Measurements from ENCODE around the gene ARID4B. TPM values are rescaled to one million over a fixed set of nuclear protein-coding genes. Genes with fewer than 3 reads are reported as not detected.
"Not testable (repeated sequence)": the region's sequence is repeated elsewhere in the genome, so short reads cannot be mapped to it uniquely, and the experiment has no call there.

Gene ARID4B
- total and polyA plus RNA-seq, 8 donors = 29.0 to 57.9 (median 49.9) TPM

- H3K27ac ChIP-seq = no peak overlapping the region
- DNase-seq (no peak), ATAC-seq (no peak)
- no peaks in the 10 kb centered on the region for H3K27me3 ChIP-seq
- no peak for TF ChIP-seq CTCF (IDR thresholded peaks at IDR 0.05)
- intact Hi-C loops (cut with DNase I) = no loop called here
- H3K4me1 ChIP-seq = no peaks in the 10 kb centered on the region
- no peaks in the 10 kb centered on the region for H3K9me3 ChIP-seq
- peaks cover 0 to 70% of the 10 kb centered on the region in 2 donors for H3K36me3 ChIP-seq
- no peak overlapping the region for H3K4me3 ChIP-seq
These were observed 158.0 kb downstream of the ARID4B start for GRCh38 chr1:235169986-235170385.

DNA sequence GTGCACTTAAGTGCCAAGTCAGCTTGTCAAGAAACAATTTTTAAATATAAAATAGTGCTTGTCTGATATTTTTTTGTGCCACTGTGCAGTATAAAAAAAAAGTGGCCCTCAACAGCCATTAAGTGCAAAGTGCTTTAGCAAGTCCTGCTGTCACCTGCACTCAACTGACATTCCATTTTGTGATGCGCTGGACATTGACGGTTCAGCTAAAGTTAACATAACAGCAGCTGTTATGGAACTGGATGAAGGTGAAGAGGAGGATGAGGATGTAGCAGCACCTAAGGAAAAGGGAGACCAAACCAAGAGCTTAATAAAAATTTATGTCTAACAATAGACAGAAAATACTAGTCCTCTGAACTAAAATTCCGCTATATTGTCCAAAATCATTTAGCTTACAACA lies 159.6 kb downstream of the ARID4B start:
- H3K27ac ChIP-seq = no peak overlapping the region
- intact Hi-C loops (cut with DNase I) = no loop called here
- H3K36me3 ChIP-seq = peaks cover 0 to 55% of the 10 kb centered on the region in 2 donors
- no peaks in the 10 kb centered on the region for H3K27me3 ChIP-seq
- DNase-seq (no peak), ATAC-seq (no peak)
- no peaks in the 10 kb centered on the region for H3K9me3 ChIP-seq
- TF ChIP-seq CTCF (IDR thresholded peaks at IDR 0.05) = no peak
- H3K4me3 ChIP-seq = no peak overlapping the region
- no peaks in the 10 kb centered on the region for H3K4me1 ChIP-seq

DNA sequence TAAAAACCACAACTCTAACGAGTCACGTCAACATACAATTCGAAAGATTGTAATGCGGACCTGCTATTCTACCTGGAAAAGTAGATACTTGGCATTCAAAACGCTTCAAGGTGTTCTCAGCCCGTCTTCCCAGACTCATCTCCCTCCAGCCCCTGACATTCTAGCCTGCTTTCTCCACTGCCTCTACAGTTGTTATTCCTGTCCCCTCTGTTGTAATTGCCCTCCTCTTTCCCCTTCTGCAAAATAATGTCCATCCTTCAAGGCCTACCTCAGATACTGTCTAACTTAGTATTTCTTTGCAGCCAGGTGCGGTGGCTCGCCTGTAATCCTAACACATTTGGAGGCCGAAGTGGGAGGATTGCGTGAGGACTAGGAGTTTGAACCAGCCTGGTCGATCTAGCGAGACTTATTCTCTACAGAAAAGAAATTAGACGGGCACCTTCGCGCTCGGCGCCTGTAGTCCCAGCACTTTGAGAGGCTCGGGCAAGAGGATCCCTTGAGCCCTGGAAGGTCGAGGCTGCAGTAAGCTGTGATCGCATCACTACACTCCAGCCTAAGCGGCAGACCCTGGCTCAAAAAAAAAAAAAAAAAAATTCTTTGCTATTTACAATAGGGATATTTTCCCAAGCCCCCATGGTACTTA lies 166.2 kb downstream of the ARID4B start:
- intact Hi-C loops (cut with DNase I) = no loop called here
- no peak for DNase-seq
- Histone ChIP-seq H3K27me3 (no peaks in the 10 kb centered on the region), H3K4me3 (peak overlapping the region; percentile 60 to 83), H3K4me1 (peaks cover 0 to 40% of the 10 kb centered on the region in 2 donors), H3K9me3 (no peaks in the 10 kb centered on the region), H3K27ac (peak overlapping the region; percentile 85 to 95), H3K36me3 (peaks cover 0 to 31% of the 10 kb centered on the region in 2 donors)
- no peak for TF ChIP-seq CTCF (IDR thresholded peaks at IDR 0.05)
- peak; percentile 7 for ATAC-seq

DNA sequence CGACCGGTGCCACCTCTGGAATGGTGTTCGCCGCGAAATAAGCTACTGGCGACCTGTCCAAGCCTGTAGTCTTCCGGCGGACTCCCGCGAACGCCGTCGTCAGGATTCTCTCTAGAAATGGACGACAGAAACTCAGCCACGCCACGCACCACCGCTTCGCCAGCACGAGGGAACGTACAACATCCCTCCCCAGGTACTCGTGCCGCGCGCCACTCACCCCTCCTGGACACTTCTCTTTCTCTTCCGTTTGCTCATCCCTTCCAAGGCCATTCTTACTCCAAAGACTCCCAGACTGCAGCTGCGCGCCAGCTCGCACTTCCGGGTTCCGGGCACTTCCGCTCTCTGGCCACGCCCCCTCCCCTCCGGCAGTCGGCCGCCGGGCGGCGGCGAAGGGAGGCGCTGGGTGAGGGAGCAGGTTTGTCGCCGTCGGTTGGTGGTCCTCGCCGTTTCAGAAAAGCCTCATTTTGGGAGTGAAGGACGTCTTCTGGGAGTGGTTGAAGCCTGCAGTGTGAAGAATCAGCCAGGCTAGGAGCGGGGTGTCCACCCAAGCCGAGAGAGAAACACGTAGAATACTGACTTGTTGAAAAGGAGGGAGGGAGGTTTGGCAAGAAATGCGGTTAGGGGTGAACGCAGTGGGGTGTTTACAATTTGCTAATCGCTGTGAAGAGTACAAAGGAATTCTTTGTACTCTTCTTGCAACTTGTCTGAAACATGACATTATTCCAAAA lies 166.9 kb downstream of the ARID4B start, which contains the start of gene RBM34:
Gene RBM34 (minus strand): TSS at position 294 of the 728 bp plus-strand sequence. CDS start 24 bp downstream, at position 270.
- Histone ChIP-seq H3K4me3 (peak within 1 kb of the TSS; percentile 60 to 83), H3K27me3 (no peaks in the 10 kb centered on the region), H3K9me3 (no peaks in the 10 kb centered on the region), H3K36me3 (peaks cover 0 to 38% of the 10 kb centered on the region in 2 donors), H3K27ac (peak within 1 kb of the TSS; percentile 85 to 95), H3K4me1 (peaks cover 0 to 42% of the 10 kb centered on the region in 2 donors)
- ATAC-seq (peak; percentile 99), DNase-seq (peak; percentile 91 to 99 (median 94))
- TF ChIP-seq CTCF (IDR thresholded peaks at IDR 0.05) = peak in 1 of 2 donors; percentile 44
- intact Hi-C loops (cut with DNase I) = no loop called here

DNA sequence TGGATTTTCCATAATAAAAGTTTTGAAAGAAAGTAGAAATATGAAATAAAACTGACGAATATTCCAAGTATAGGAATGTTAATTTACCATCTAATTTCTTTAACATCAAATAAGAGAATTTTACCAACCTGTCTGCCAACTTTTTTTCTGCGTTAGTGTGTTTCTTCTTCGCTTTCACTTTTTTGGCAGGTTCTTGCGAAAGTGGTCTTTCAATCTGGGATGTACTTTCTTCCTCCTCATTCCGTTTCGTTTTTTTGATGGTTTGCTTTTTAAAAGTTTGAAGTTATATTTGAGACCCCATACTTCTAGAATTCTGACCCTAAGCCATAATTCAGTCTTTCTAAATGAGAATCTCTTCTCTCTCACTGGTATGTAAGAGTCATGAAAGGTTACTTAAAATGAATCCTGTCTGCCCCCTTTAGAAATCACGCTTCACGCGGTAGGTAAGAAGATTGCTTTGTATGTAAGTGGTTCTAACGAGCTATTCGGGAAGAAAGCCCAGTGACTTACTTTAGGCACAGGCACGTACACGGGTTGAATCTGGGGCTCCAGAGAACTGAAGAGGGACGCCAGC lies 167.5 kb downstream of the ARID4B start:
- intact Hi-C loops (cut with DNase I) = no loop called here
- ATAC-seq = peak; percentile 59

GRCh38 chr1:235159930-235160329 lies 168.0 kb downstream of the ARID4B start:
- Histone ChIP-seq H3K4me3 (peak overlapping the region in 1 of 2 donors; percentile 83), H3K4me1 (peaks cover 0 to 42% of the 10 kb centered on the region in 2 donors), H3K27ac (peak overlapping the region in 1 of 2 donors; percentile 95), H3K36me3 (peaks cover 0 to 49% of the 10 kb centered on the region in 2 donors)
- intact Hi-C loops (cut with DNase I); H3K9me3 ChIP-seq; DNase-seq; H3K27me3 ChIP-seq; ATAC-seq: not testable (repeated sequence)

More for the DNA sequence above, 167.5 kb downstream of the ARID4B start:
- peak in 1 of 4 donors; percentile 47 for DNase-seq
- Histone ChIP-seq H3K27me3 (no peaks in the 10 kb centered on the region), H3K4me3 (peak overlapping the region; percentile 60 to 83), H3K9me3 (no peaks in the 10 kb centered on the region), H3K4me1 (peaks cover 0 to 42% of the 10 kb centered on the region in 2 donors), H3K27ac (peak overlapping the region; percentile 85 to 95), H3K36me3 (peaks cover 0 to 44% of the 10 kb centered on the region in 2 donors)
- TF ChIP-seq CTCF (IDR thresholded peaks at IDR 0.05) = no peak

DNA sequence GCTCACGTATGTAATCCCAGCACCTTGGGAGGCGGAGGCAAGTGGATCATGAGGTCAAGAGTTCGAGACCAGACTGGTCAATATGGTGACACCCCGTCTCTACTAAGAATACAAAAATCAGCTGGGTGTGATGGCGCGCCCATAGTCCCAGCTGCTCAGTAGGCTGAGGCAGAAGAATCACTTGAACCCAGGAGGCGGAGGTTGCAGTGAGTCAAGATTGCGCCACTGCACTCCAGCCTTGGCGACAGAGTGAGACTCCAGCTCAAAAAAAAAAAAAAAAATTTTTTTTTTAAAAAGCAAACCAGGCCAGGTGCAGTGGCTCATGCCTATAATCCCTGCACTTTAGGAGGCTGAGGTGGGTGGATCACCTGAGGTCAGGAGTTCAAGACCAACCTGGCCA lies 168.7 kb downstream of the ARID4B start:
- H3K4me3 ChIP-seq = peak overlapping the region in 1 of 2 donors; percentile 83
- H3K27ac ChIP-seq; DNase-seq; ATAC-seq; H3K9me3 ChIP-seq; H3K27me3 ChIP-seq; intact Hi-C loops (cut with DNase I): not testable (repeated sequence)
- peaks cover 0 to 56% of the 10 kb centered on the region in 2 donors for H3K36me3 ChIP-seq
- peaks cover 0 to 42% of the 10 kb centered on the region in 2 donors for H3K4me1 ChIP-seq

All from left lung (tissue), 10 donors.